NCI-H446 treated with DMSO at 0.1 percent for 48 hours (cell line): ENCODE measurements around the gene RGL3.
"Not testable (repeated sequence)": the region's sequence is repeated elsewhere in the genome, so short reads cannot be mapped to it uniquely, and the experiment has no call there.

Experiments used
- DNase-seq: peaks from one replicate; lab custom pipeline; 2025; lab: John Stamatoyannopoulos, UW

Gene RGL3

GRCh38 chr19:11382898-11383705 is 36.0 kb downstream of the RGL3 start:
- no peak for DNase-seq

- peak; percentile 93 for DNase-seq
Measured at GRCh38 chr19:11380653-11381537, 38.2 kb downstream of the RGL3 start.

- no peak for DNase-seq
Measured at GRCh38 chr19:11379857-11380350, 39.2 kb downstream of the RGL3 start.

GRCh38 chr19:11379269-11379845 is 39.8 kb downstream of the RGL3 start:
- DNase-seq = not testable (repeated sequence)

GRCh38 chr19:11378319-11379189 is 40.6 kb downstream of the RGL3 start:
- DNase-seq = no peak

GRCh38 chr19:11377756-11378155 is 41.4 kb downstream of the RGL3 start:
- no peak for DNase-seq

- peak; percentile 12 for DNase-seq
Measured at GRCh38 chr19:11377237-11377636, 41.9 kb downstream of the RGL3 start.

- peak; percentile 27 for DNase-seq
Measured at GRCh38 chr19:11375143-11375948, 43.8 kb downstream of the RGL3 start.

- peak; percentile 100 for DNase-seq
Measured at GRCh38 chr19:11374433-11375142, 44.5 kb downstream of the RGL3 start, which contains the start of gene SWSAP1. Gene SWSAP1 (plus strand): TSS chr19:11374666. CDS start chr19:11374681, 15 bp downstream.

GRCh38 chr19:11373885-11374432 is 45.2 kb downstream of the RGL3 start:
- no peak for DNase-seq

GRCh38 chr19:11373166-11373884 is 45.8 kb downstream of the RGL3 start:
- DNase-seq = peak; percentile 30

- no peak for DNase-seq
Measured at GRCh38 chr19:11370744-11371143, 48.4 kb downstream of the RGL3 start.

GRCh38 chr19:11367528-11367927 is 51.6 kb downstream of the RGL3 start:
- no peak for DNase-seq

GRCh38 chr19:11365557-11366117 is 53.5 kb downstream of the RGL3 start:
- no peak for DNase-seq

GRCh38 chr19:11364935-11365334 is 54.2 kb downstream of the RGL3 start:
- DNase-seq = no peak

GRCh38 chr19:11364296-11364904 is 54.7 kb downstream of the RGL3 start:
- no peak for DNase-seq

- DNase-seq = no peak
Measured at GRCh38 chr19:11363881-11364280, 55.2 kb downstream of the RGL3 start.
